HUES6 (cell line): ENCODE results near the gene PCLO.
A peak's percentile ranks its signal among the peaks of the same experiment; 100 is the strongest.

Source experiments
- H3K27ac ChIP-seq: 2 replicates; pipeline ENCODE4 v1.7.0; 2013; ENCODE audit warnings: low read depth, mild to moderate bottlenecking, low read length, inconsistent platforms
- H3K27me3 ChIP-seq: 2 replicates; pipeline ENCODE4 v1.6.1; 2013; ENCODE audit warnings: low read length; ENCODE audit not compliant: control insufficient read depth, insufficient read depth
- H3K36me3 ChIP-seq: 2 replicates; pipeline ENCODE4 v1.6.1; 2013; ENCODE audit warnings: low read length; ENCODE audit not compliant: control insufficient read depth, insufficient read depth
- H3K4me1 ChIP-seq: 2 replicates; pipeline ENCODE4 v1.6.1; 2013; ENCODE audit warnings: low read length; ENCODE audit not compliant: control insufficient read depth, insufficient read depth
- H3K4me3 ChIP-seq: 2 replicates; pipeline ENCODE4 v1.5.1; 2013; ENCODE audit warnings: low read depth, low read length
- H3K9ac ChIP-seq: one replicate; pipeline ENCODE4 v1.6.1; 2013; ENCODE audit warnings: mild to moderate bottlenecking, low read length
- H3K9me3 ChIP-seq: 2 replicates; pipeline ENCODE4 v1.6.1; 2013; ENCODE audit warnings: low read depth, low read length; ENCODE audit not compliant: control insufficient read depth, insufficient read depth

PCLO gene

GRCh38 chr7:83162402-83163256 is at the start of gene PCLO:
PCLO (minus strand) TSS chr7:83162884; CDS start chr7:83162592, 292 bp downstream.
- peak within 1 kb of the TSS; percentile 93 for H3K4me3 ChIP-seq
- no peaks in the 10 kb centered on the region for H3K36me3 ChIP-seq
- no peaks in the 10 kb centered on the region for H3K9me3 ChIP-seq
- peak within 1 kb of the TSS; percentile 74 for H3K9ac ChIP-seq
- peaks cover 5% of the 10 kb centered on the region for H3K4me1 ChIP-seq
- H3K27ac ChIP-seq = peak within 1 kb of the TSS; percentile 43; the same call in 1 of the 2 replicates
- H3K27me3 ChIP-seq = peaks cover 6% of the 10 kb centered on the region; the same call in 1 of the 2 replicates

- H3K4me3 ChIP-seq = no peak overlapping the region
- H3K36me3 ChIP-seq = no peaks in the 10 kb centered on the region
- peak overlapping the region; percentile 97 for H3K27ac ChIP-seq
- H3K27me3 ChIP-seq = no peaks in the 10 kb centered on the region
- H3K4me1 ChIP-seq = peaks cover 30% of the 10 kb centered on the region
- no peak overlapping the region for H3K9ac ChIP-seq
- H3K9me3 ChIP-seq = no peaks in the 10 kb centered on the region
Measured at GRCh38 chr7:83211685-83212084, 49.0 kb upstream of the PCLO start.

- Histone ChIP-seq H3K27ac (peak overlapping the region; percentile 97; the same call in 1 of the 2 replicates), H3K36me3 (no peaks in the 10 kb centered on the region), H3K4me1 (peaks cover 31% of the 10 kb centered on the region), H3K9me3 (no peaks in the 10 kb centered on the region), H3K9ac (no peak overlapping the region), H3K27me3 (no peaks in the 10 kb centered on the region), H3K4me3 (no peak overlapping the region)
Measured at GRCh38 chr7:83210479-83210878, 47.8 kb upstream of the PCLO start.

GRCh38 chr7:83204715-83205114 is 42.0 kb upstream of the PCLO start:
- no peaks in the 10 kb centered on the region for H3K9me3 ChIP-seq
- no peak overlapping the region for H3K9ac ChIP-seq
- no peaks in the 10 kb centered on the region for H3K36me3 ChIP-seq
- H3K4me1 ChIP-seq = peaks cover 22% of the 10 kb centered on the region
- H3K27ac ChIP-seq = peak overlapping the region; percentile 18; the same call in 1 of the 2 replicates
- no peak overlapping the region for H3K4me3 ChIP-seq
- no peaks in the 10 kb centered on the region for H3K27me3 ChIP-seq

GRCh38 chr7:83201355-83201754 is 38.7 kb upstream of the PCLO start:
- Histone ChIP-seq H3K27ac (no peak overlapping the region), H3K9ac (no peak overlapping the region), H3K4me3 (no peak overlapping the region), H3K4me1 (peaks cover 22% of the 10 kb centered on the region), H3K9me3 (no peaks in the 10 kb centered on the region), H3K36me3 (no peaks in the 10 kb centered on the region), H3K27me3 (no peaks in the 10 kb centered on the region)

- Histone ChIP-seq H3K9ac (no peak overlapping the region), H3K27ac (no peak overlapping the region), H3K4me3 (no peak overlapping the region), H3K9me3 (no peaks in the 10 kb centered on the region), H3K27me3 (no peaks in the 10 kb centered on the region), H3K36me3 (no peaks in the 10 kb centered on the region), H3K4me1 (no peaks in the 10 kb centered on the region)
Measured at GRCh38 chr7:83190659-83191389, 28.1 kb upstream of the PCLO start.

GRCh38 chr7:83178796-83179195 is 16.1 kb upstream of the PCLO start:
- H3K4me3 ChIP-seq = no peak overlapping the region
- H3K27me3 ChIP-seq = no peaks in the 10 kb centered on the region
- H3K36me3 ChIP-seq = no peaks in the 10 kb centered on the region
- H3K27ac ChIP-seq = no peak overlapping the region
- H3K9me3 ChIP-seq = peaks cover 15% of the 10 kb centered on the region
- no peak overlapping the region for H3K9ac ChIP-seq
- no peaks in the 10 kb centered on the region for H3K4me1 ChIP-seq

- Histone ChIP-seq H3K4me3 (no peak overlapping the region), H3K4me1 (no peaks in the 10 kb centered on the region), H3K9me3 (peaks cover 10% of the 10 kb centered on the region), H3K27ac (no peak overlapping the region), H3K9ac (no peak overlapping the region), H3K36me3 (no peaks in the 10 kb centered on the region), H3K27me3 (no peaks in the 10 kb centered on the region)
Measured at GRCh38 chr7:83178066-83178465, 15.4 kb upstream of the PCLO start.

GRCh38 chr7:83173664-83174063 is 11.0 kb upstream of the PCLO start:
- H3K27me3 ChIP-seq = no peaks in the 10 kb centered on the region
- H3K9me3 ChIP-seq = no peaks in the 10 kb centered on the region
- H3K4me1 ChIP-seq = no peaks in the 10 kb centered on the region
- no peak overlapping the region for H3K9ac ChIP-seq
- no peak overlapping the region for H3K27ac ChIP-seq
- no peaks in the 10 kb centered on the region for H3K36me3 ChIP-seq
- H3K4me3 ChIP-seq = no peak overlapping the region

- H3K27me3 ChIP-seq = peaks cover 4% of the 10 kb centered on the region; the same call in 1 of the 2 replicates
- no peaks in the 10 kb centered on the region for H3K9me3 ChIP-seq
- no peaks in the 10 kb centered on the region; the same call in 1 of the 2 replicates for H3K4me1 ChIP-seq
- H3K4me3 ChIP-seq = no peak overlapping the region
- H3K36me3 ChIP-seq = no peaks in the 10 kb centered on the region
- H3K9ac ChIP-seq = no peak overlapping the region
- H3K27ac ChIP-seq = no peak overlapping the region
Measured at GRCh38 chr7:83166781-83167180, 4.1 kb upstream of the PCLO start.

- Histone ChIP-seq H3K9ac (peak overlapping the region; percentile 74), H3K4me1 (peaks cover 5% of the 10 kb centered on the region), H3K9me3 (no peaks in the 10 kb centered on the region)
Measured at GRCh38 chr7:83161899-83162401, 734 bp downstream of the PCLO start.

More at GRCh38 chr7:83161899-83162401, 734 bp downstream of the PCLO start:
- H3K27me3 ChIP-seq = peaks cover 6% of the 10 kb centered on the region; the same call in 1 of the 2 replicates
- peak overlapping the region; percentile 93 for H3K4me3 ChIP-seq
- no peaks in the 10 kb centered on the region for H3K36me3 ChIP-seq
- no peak overlapping the region for H3K27ac ChIP-seq
